CD4-positive, alpha-beta T cell treated with Interleukin-15 for 4 hours (primary cell): Measurements from ENCODE around the gene BCAP29.

Source experiments
- DNase-seq: peaks from one replicate; pipeline ENCODE4 v3.0.0-alpha.2; 2020; ENCODE audit warnings: low spot score

Gene BCAP29

GRCh38 chr7:107582875-107583274 is 2.8 kb downstream of the BCAP29 start:
- no peak for DNase-seq

GRCh38 chr7:107584716-107585115 is 4.7 kb downstream of the BCAP29 start:
- no peak for DNase-seq

DNA sequence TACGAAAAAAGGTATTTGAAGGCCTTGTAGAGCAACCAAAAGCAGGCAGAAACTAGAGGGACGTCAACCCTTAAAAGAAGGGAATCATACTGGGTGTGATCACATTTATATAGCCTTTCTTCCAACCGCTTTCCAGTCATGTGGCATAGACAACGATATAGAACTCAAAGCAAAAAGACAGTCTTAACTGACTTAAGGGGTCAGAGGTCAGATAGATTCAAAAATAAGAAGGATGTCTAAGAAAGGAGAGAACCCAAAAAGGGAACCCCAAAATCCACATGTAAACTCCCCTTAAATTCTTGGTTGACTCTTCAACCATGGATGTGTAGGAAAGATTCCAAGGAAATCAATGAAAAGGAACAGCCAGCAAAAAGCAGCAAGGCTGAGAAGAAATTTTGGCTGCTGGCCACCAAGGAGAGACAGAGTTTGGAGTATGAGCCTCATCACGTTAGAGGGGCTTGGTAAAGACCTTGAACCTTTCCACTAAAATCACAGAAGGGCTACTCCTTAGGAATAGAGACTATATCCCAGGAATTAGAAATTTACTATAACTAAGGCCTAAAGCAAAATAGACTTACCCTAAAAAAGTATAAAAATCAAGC is 8.6 kb downstream of the BCAP29 start:
- DNase-seq: no peak

GRCh38 chr7:107591421-107591820 is 11.4 kb downstream of the BCAP29 start:
- no peak for DNase-seq

- no peak for DNase-seq
These were observed 12.4 kb downstream of the BCAP29 start for GRCh38 chr7:107592361-107593024.

DNA sequence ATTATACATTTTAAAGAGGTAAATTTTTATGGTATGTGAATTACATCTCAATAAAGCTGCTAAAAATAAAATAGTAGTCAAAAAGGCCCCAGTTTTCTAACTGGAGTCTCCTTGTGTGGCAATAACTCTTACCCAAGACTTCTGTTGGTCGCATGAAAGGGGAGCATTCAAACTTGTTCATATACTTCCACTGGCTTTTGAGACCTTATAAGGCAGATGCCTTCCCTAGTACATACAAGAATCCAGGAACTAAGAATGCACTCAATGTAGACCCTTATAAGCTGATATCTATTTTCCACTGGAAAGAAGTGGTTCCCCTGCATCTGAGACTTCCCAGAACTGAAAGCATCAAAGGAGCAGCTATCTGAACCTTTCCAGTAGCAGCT is 13.0 kb downstream of the BCAP29 start:
- DNase-seq: no peak

- no peak for DNase-seq
These were observed 15.1 kb downstream of the BCAP29 start for GRCh38 chr7:107594961-107595737.

DNA sequence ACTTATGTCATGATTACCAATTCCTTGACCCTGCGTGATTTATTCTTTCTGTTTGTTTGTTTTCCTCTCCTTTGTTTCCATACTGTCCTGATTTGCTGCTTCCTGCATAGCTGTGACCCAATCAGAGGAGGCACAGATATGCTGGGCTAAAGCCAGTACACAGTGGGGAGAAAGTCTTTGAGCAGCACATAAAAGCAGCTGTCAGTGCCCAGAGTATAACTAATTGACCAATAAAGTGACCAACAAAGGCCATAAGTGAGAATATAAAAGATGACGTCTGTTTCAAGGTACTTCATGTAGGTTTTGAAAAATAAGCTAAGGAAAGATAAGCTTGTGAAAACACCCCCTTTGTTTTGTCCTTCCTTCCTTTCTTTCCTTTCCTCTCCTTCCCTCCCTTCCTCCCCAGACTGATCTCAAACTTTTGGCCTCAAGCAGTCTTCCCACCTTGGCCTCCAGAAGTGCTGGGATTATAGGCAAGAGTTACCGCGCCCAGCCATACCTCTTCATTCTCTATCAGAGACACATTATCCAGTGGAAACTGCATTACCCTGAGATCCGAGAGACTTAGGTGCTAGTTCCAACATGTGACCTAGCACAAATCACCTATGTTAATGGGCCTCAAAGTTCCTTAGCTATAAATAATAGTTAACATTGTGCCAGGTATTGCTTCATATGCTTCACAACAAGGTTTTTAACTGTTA is 17.0 kb downstream of the BCAP29 start:
- no peak for DNase-seq

- no peak for DNase-seq
These were observed 17.5 kb downstream of the BCAP29 start for GRCh38 chr7:107597582-107597916.

- DNase-seq: no peak
These were observed 17.9 kb downstream of the BCAP29 start for GRCh38 chr7:107597953-107598352.

DNA sequence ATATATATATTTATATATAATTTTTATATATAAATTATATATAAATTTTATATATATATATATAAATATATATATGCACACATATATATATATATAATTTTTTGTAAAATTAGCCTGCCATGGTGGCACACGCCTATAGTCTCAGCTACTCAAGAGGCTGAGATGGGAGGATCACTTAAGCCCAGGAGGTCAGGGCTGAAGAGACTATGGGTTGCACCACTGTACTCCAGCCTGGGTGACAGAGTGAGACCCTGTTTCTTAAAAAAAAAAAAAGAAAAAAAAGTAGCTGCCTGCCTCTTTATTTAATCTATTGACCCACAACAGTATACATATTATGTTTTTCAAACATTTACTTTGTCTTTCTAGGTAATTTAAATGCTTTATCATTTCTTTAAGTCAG is 19.2 kb downstream of the BCAP29 start:
- DNase-seq: no peak

DNA sequence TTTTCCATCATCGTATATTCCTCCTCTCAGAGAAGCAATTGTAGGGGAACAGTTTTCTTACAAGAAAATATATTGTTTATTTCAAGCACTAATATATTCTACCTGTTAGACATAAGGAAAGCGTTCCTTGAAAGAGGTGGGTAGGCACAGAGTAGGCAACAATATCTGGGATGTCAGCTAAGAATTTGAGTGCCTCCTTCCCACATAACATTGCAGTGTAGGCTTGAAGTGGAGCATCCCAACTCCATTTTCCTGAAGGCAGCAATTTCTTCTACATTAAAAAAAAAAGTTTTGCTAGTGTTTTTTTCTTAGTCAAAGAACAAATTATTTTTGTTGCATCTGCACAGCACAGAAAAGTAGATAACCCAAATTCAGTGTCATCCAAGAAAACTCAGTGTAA is 20.8 kb downstream of the BCAP29 start:
- DNase-seq: no peak

DNA sequence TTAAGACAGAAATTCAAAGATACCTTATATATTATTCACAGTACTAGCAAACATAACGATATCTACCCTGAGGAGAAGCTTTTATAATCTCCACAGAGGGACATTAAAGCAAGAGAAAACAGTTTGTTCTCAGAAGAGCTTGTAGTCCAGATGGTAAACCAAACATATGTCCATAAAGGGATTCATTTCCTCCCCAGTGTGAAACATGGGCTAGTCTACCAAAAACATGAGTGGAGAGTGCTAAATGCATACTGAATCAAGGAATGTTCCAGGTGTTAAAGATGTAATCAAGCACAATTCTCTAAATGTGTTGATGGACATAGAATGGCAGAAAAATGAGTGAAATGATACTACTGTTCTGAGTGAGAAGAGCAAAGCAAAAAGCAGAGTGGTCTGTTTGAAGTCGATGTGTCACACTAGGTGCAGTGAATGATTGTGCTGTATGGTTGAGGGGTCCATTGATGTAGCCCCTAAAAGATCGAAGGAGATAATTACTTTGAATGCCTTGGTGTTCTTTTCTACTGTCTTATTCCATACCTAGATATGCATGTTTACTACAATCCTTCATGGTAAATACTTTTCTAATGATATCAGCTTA is 25.3 kb downstream of the BCAP29 start:
- no peak for DNase-seq

DNA sequence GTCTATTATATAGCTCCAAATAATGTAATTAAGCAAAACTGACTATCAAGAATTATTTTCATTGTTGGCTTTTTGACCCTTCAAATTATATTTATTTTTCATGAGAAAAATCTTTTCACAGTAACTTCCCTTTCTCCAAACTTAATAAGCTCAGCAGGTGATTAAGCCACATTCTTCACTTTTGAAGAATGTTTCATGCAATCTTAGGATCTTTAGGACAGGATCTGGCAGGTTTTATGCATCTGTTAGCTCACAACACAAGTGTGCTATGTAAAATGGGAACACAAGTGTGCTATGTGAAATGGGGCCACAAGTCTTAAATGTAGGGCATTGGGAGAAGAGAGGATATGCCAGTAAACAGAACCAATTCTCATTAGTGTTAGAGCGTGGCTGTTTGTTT is 26.3 kb downstream of the BCAP29 start:
- no peak for DNase-seq

DNA sequence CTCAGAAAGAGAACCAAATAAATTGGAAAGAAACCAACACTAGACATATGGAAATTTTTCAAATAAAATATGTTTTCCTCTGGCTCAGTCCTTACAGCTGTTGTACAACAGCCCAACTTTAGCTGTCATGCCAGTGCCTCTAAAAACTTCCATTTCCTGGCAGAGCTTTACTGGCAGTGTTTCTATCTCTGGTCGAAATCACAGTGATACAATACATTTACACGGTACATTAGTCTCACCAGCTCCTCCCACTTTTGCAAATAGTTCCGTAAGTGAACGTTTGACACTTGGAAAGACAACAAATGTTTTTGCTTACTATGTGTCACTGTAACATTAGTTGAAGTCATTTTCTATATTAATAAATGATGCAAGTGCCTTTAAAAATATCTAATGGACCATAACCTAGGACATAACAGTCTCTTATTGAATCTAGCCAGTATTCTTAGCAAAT is 29.8 kb downstream of the BCAP29 start:
- DNase-seq: no peak

- DNase-seq: no peak
These were observed 30.3 kb downstream of the BCAP29 start for GRCh38 chr7:107610323-107610722.

DNA sequence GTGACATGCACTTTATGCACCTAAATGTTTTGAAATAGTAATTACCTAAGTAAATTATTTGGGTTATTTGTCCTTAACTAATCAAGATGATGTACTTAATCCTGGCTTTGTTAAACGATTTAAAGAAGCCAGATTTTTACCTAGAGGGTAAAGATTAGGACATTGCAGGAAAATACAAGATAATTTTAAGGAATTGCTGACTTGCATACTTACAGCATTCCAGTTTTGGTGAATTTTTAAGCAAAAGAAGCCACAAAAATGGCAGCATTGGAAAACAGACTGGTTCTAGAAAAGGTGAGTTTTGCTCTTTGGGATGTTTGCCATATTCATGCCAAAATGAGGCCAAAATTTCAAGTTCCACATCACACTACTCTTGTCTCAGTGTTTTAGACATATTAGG is 33.4 kb downstream of the BCAP29 start:
- DNase-seq: no peak

GRCh38 chr7:107613948-107614347 is 33.9 kb downstream of the BCAP29 start:
- DNase-seq: no peak

DNA sequence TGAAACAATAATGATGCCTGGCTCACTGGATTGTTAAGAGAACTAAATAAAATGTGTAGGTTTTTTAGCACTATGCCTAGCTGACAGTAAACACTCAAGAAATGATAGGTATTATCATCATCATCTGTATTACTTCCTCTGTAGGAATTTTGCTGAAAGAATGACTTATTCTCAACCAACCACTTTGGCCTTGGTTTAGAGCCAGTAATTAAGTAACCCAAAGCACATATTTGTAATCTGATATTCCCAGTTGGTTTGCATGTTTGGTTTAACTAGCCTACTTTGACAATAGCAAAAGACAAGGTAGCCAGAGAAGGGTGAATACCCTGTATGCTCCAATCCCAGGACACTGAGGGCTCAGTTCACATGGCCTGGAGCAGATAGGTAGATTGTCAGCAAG is 34.4 kb downstream of the BCAP29 start:
- no peak for DNase-seq

- DNase-seq: no peak
These were observed 36.0 kb downstream of the BCAP29 start for GRCh38 chr7:107615910-107616680.

DNA sequence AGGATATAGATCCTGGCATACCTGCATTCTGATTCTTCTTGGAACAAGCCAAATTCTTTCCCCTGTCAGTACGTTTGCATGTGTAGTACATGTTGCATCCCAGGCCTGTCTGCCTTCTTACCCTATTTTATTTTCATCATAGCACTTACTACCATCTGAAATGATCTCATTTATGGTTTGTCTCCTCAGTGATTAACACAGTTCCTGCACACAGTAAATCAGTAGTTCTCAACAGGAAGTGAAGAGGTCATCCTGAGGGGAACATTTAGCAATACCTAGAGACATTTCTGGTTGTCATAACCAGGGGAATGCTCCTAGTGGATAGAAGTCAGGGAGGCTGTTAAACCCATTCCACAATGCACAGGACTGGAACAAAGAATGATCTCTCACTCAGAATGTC is 42.4 kb downstream of the BCAP29 start:
- no peak for DNase-seq

- DNase-seq: no peak
These were observed 42.8 kb downstream of the BCAP29 start for GRCh38 chr7:107622894-107623293.
